Ureter (tissue), 1 donor: ENCODE measurements around the gene AMZ2. TPM values are rescaled to one million over a fixed set of nuclear protein-coding genes. Genes with fewer than 3 reads are reported as not detected.

Experiments
- total RNA-seq: library from RNA; stranded (reverse); gene quantifications from one replicate; pipeline ENCODE4 v1.2.4, GENCODE V29; 2023
- donor health status: DM: yes; HTN: yes; CAD: no.

Gene AMZ2
- total RNA-seq, 1 donor from 2014 or later, result 83.2 TPM

Other genes with a start within 250 kb of the AMZ2 start
- 23.0 TPM for gene KPNA2, start 212.3 kb upstream of the AMZ2 start, total RNA-seq
- gene SLC16A6, start 43.1 kb downstream of the AMZ2 start, total RNA-seq, result 3.0 TPM
- gene ARSG, start 43.5 kb downstream of the AMZ2 start, total RNA-seq, result 19.4 TPM
- 43.6 TPM for gene WIPI1, start 209.5 kb downstream of the AMZ2 start, total RNA-seq